Urinary bladder (tissue), 4 donors: ENCODE data around the gene PLEKHJ1. TPM values are rescaled to one million over a fixed set of nuclear protein-coding genes. Genes with fewer than 3 reads are reported as not detected.

ENCODE experiments used
- DNase-seq: peaks from one replicate; pipeline ENCODE4 v3.0.0-alpha.2; 2015; ENCODE audit errors: extremely low spot score
- H3K27ac ChIP-seq: one replicate; pipeline ENCODE4 v1.5.1; 2013; ENCODE audit warnings: low read depth, mild to moderate bottlenecking, moderate library complexity
- H3K36me3 ChIP-seq: one replicate; pipeline ENCODE4 v1.6.1; 2013; ENCODE audit warnings: mild to moderate bottlenecking, moderate library complexity; ENCODE audit not compliant: insufficient read depth
- H3K4me1 ChIP-seq: one replicate; pipeline ENCODE4 v1.6.1; 2013; ENCODE audit warnings: mild to moderate bottlenecking, moderate library complexity; ENCODE audit not compliant: insufficient read depth
- H3K4me3 ChIP-seq: one replicate; pipeline ENCODE4 v1.5.1; 2013; ENCODE audit warnings: low read depth, low read length
- WGBS: extraction: QIAGEN DNeasy Blood & Tissue Kit; methylation state at CpG from one replicate; pipeline ENCODE4 v1.1.7; 2013; 5-methylcytosine and 5-hydroxymethylcytosine counted together
- polyA plus RNA-seq: library from polyadenylated mRNA; stranded (reverse); fragments of 200-250 nt; gene quantifications from one replicate; pipeline ENCODE4 v1.2.3, GENCODE V29; 2013
- total RNA-seq: library from RNA; depleted of rRNA; stranded (reverse); fragments of >200 nt; gene quantifications from one replicate; pipeline ENCODE4 v1.2.3, GENCODE V29; 2014
- donor health status: healthy with polysubstance abuse.
- donor health status: healthy.

Gene PLEKHJ1
- total and polyA plus RNA-seq, 2 donors = 30.6 to 60.9 TPM

DNA sequence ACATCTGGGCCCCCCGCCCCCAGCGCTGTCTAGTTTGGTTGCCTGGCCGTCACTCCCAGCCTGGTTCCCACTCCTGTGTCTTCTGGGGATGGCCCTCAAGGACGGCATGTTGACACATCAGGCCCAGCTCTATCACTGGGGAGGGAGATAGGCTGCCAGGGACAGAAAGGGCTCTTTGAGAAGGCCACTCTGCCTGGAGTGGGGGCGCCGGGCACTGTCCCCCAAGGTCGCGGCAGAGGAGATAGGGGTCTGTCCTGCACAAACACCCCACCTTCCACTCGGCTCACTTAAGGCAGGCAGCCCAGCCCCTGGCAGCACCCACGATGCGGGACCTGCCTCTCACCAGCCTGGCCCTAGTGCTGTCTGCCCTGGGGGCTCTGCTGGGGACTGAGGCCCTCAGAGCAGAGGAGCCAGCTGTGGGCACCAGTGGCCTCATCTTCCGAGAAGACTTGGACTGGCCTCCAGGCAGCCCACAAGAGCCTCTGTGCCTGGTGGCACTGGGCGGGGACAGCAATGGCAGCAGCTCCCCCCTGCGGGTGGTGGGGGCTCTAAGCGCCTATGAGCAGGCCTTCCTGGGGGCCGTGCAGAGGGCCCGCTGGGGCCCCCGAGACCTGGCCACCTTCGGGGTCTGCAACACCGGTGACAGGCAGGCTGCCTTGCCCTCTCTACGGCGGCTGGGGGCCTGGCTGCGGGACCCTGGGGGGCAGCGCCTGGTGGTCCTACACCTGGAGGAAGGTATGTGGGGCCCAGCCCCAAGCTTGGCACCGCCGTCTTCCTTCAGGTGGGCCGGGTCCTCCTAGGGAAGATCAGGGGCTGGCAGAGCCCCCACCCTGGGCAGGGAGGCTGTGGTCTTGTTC lies 13.1 kb upstream of the PLEKHJ1 start, which contains the start of gene AMH:
Gene AMH, plus strand, starts transcription at position 314 of the 857 bp plus-strand sequence. Its CDS starts 10 bp downstream, at position 324.
- no peak for DNase-seq
- WGBS = 76% methylated on average over 27 of the region's 27 CpGs
- Histone ChIP-seq H3K36me3 (peaks cover 16% of the 10 kb centered on the region), H3K4me3 (no peak within 1 kb of the TSS), H3K4me1 (peaks cover 1% of the 10 kb centered on the region), H3K27ac (no peak within 1 kb of the TSS)

- 84% methylated on average over 21 of the region's 21 CpGs for WGBS
- DNase-seq = no peak
- Histone ChIP-seq H3K4me1 (peaks cover 1% of the 10 kb centered on the region), H3K27ac (no peak overlapping the region), H3K36me3 (peaks cover 17% of the 10 kb centered on the region), H3K4me3 (no peak overlapping the region)
Observed at GRCh38 chr19:2248136-2249009, 12.2 kb upstream of the PLEKHJ1 start.

- Histone ChIP-seq H3K36me3 (peaks cover 17% of the 10 kb centered on the region), H3K4me1 (peaks cover 1% of the 10 kb centered on the region)
Observed at GRCh38 chr19:2247433-2248101, 11.4 kb upstream of the PLEKHJ1 start.

GRCh38 chr19:2246801-2247361 lies 10.8 kb upstream of the PLEKHJ1 start:
- peaks cover 17% of the 10 kb centered on the region for H3K36me3 ChIP-seq
- peaks cover 1% of the 10 kb centered on the region for H3K4me1 ChIP-seq
- 81% methylated on average over 26 of the region's 26 CpGs for WGBS
- no peak for DNase-seq
- H3K4me3 ChIP-seq = no peak overlapping the region
- H3K27ac ChIP-seq = no peak overlapping the region

More at GRCh38 chr19:2247433-2248101, 11.4 kb upstream of the PLEKHJ1 start:
- no peak overlapping the region for H3K4me3 ChIP-seq
- no peak overlapping the region for H3K27ac ChIP-seq
- 89% methylated on average over 28 of the region's 28 CpGs for WGBS
- DNase-seq = no peak

- H3K27ac ChIP-seq = no peak overlapping the region
- peaks cover 17% of the 10 kb centered on the region for H3K36me3 ChIP-seq
- H3K4me3 ChIP-seq = no peak overlapping the region
- no peak for DNase-seq
- WGBS = 90% methylated on average over 25 of the region's 25 CpGs
- peaks cover 1% of the 10 kb centered on the region for H3K4me1 ChIP-seq
Observed at GRCh38 chr19:2246014-2246620, 10.0 kb upstream of the PLEKHJ1 start.

DNA sequence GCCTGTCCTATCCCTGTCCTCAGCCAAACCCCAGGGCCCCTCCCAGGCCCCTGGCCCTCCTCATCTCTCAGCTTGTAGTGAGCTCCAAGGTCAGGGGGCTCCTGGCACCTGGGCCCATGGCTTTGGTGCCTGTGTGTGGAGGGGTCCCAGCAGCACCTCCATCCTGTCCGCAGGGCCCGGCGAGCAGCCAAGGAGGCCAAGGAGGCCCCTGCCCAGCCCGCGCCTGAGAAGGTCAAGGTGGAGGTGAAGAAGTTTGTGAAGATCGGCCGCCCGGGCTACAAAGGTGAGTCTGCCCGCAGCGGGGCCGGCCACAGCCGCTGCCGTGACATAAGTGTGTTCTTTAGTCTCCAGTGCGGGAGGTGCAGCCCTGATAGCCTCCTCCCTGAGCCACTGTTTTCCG lies 9.1 kb upstream of the PLEKHJ1 start:
- DNase-seq = no peak
- 96% methylated on average over 15 of the region's 15 CpGs for WGBS
- peaks cover 17% of the 10 kb centered on the region for H3K36me3 ChIP-seq
- H3K4me3 ChIP-seq = no peak overlapping the region
- H3K27ac ChIP-seq = no peak overlapping the region
- peaks cover 1% of the 10 kb centered on the region for H3K4me1 ChIP-seq

GRCh38 chr19:2244486-2244885 lies 8.4 kb upstream of the PLEKHJ1 start:
- no peak overlapping the region for H3K27ac ChIP-seq
- no peak for DNase-seq
- peaks cover 17% of the 10 kb centered on the region for H3K36me3 ChIP-seq
- 93% methylated on average over 21 of the region's 21 CpGs for WGBS
- peaks cover 2% of the 10 kb centered on the region for H3K4me1 ChIP-seq
- no peak overlapping the region for H3K4me3 ChIP-seq

DNA sequence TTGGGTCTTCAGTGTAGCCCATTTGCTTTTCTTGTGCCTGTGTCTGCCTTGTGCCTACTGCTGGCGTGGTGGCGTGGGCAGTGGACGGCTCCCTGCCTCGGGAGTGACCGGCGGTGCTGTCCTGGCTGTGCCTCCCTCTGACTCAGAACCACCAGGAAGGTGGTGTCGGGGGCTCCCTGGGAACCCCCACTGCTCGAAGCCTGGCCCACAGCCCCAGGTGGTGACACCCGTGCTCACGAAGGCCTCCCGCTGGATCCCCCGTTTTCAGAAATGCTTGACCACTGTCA lies 7.9 kb upstream of the PLEKHJ1 start:
- Histone ChIP-seq H3K27ac (no peak overlapping the region), H3K4me1 (peaks cover 2% of the 10 kb centered on the region), H3K4me3 (no peak overlapping the region), H3K36me3 (peaks cover 17% of the 10 kb centered on the region)
- 91% methylated on average over 12 of the region's 12 CpGs for WGBS
- DNase-seq = no peak

DNA sequence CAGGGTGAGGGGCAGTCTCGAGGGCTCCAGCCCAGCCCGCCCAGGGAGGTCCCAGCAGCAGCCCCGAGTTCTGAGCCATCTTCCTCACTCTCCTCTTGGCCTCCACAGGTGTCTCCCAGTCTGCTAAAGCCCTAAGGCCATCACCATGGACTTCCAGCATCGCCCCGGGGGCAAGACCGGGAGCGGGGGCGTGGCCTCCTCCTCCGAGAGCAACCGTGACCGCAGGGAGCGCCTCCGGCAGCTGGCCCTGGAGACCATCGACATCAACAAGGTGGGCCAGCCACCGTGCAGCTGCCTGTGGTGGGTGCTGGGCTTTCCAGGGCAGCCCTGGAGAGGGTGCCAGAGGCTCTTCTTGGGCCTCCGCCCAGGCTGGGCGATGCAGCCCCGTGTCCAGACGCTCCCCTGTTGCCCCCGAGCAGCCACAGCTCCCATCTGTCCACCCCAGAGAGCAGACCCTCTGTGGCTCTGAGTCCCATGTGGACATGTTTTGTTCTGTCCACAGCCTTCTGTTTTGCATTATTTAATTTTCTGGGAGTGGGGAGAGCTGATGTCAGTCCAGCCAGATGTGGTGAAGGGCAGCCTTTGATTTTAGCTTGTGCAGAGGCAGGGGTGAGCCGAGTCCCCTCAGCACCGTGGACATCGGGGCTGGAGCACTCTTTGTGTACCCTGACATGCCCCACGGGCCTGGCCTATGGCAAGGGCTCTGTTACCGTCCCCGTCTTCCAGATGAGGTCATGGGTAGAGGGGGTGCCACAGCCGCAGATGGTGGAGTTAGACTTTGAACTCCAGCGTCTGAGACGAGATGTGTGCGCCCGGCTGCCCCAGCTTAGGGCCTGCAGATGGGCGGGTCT lies 7.4 kb upstream of the PLEKHJ1 start:
- DNase-seq = no peak
- 84% methylated on average over 32 of the region's 32 CpGs for WGBS
- H3K4me1 ChIP-seq = peaks cover 2% of the 10 kb centered on the region
- H3K36me3 ChIP-seq = peaks cover 17% of the 10 kb centered on the region
- no peak overlapping the region for H3K4me3 ChIP-seq
- no peak overlapping the region for H3K27ac ChIP-seq

DNA sequence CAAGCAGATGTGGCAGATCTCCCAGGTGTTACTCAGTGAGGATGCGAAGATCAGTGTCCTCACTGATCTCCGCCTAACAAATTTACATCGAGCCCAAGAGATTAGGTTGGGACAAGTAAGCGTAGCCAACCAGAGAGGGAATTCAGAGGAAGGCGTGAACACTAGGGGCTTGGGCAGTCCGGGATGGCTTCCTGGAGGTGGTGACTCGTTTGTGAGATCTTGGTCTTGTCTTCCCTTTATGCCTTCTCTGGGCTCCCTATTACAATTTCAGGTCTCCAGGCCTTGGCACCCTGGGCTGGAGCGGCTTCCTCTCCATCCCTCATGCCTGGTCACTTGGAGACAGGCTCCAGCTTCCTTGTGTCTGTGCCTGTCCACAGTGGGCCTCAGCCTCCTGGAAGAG lies 6.7 kb upstream of the PLEKHJ1 start:
- Histone ChIP-seq H3K4me1 (peaks cover 2% of the 10 kb centered on the region), H3K36me3 (peaks cover 17% of the 10 kb centered on the region)
- WGBS = 90% methylated on average over 8 of the region's 8 CpGs

GRCh38 chr19:2242092-2242537 lies 6.0 kb upstream of the PLEKHJ1 start:
- H3K4me1 ChIP-seq = peaks cover 2% of the 10 kb centered on the region
- DNase-seq = no peak
- no peak overlapping the region for H3K27ac ChIP-seq
- peaks cover 13% of the 10 kb centered on the region for H3K36me3 ChIP-seq
- WGBS = 85% methylated on average over 12 of the region's 12 CpGs
- H3K4me3 ChIP-seq = no peak overlapping the region

More for the DNA sequence above, 6.7 kb upstream of the PLEKHJ1 start:
- no peak for DNase-seq
- H3K27ac ChIP-seq = no peak overlapping the region
- H3K4me3 ChIP-seq = no peak overlapping the region
